Endothelial cell of umbilical vein (primary cell): Measurements from ENCODE around the gene C10orf71.

Experiments
- EZH2 ChIP-seq: IDR thresholded peaks from 2 replicates; pipeline ENCODE4 v1.6.1; 2012; ENCODE audit warnings: borderline replicate concordance, low read depth, mild to moderate bottlenecking, moderate library complexity, low read length, inconsistent platforms; ENCODE audit not compliant: severe bottlenecking
- FOS ChIP-seq: IDR thresholded peaks from 2 replicates; pipeline ENCODE4 v1.6.1; 2011; ENCODE audit warnings: mild to moderate bottlenecking, low read length, moderate library complexity, borderline replicate concordance; ENCODE audit not compliant: insufficient read depth
- POLR2A ChIP-seq: IDR thresholded peaks from 2 replicates; pipeline ENCODE4 v1.6.1; 2012; ENCODE audit warnings: low read depth, mild to moderate bottlenecking, control low read depth, low read length
- POLR2AphosphoS5 ChIP-seq: IDR thresholded peaks from 2 replicates; pipeline ENCODE4 v1.6.1; 2012; ENCODE audit warnings: low read depth, mild to moderate bottlenecking, control low read depth, low read length, moderate library complexity; ENCODE audit not compliant: insufficient read depth
- TF ChIP-seq, protein P1 (sequence below), 2 donors: IDR thresholded peaks; 1 replicate in 1 of 2; 2 replicates in 1 of 2; pipeline ENCODE4 v1.5.1; 2011; ENCODE audit warnings: low read length in 2 of 2, mild to moderate bottlenecking in 2 of 2, moderate library complexity in 2 of 2, control low read depth in 1 of 2, inconsistent platforms in 1 of 2, low read depth in 1 of 2; ENCODE audit not compliant: insufficient read depth in 1 of 2; ENCODE audit errors: extremely low read depth in 1 of 2
- TF ChIP-seq, protein P2 (sequence below): IDR thresholded peaks from 2 replicates; pipeline ENCODE4 v1.6.1; 2011; ENCODE audit not compliant: insufficient read depth, insufficient read length

DNA sequence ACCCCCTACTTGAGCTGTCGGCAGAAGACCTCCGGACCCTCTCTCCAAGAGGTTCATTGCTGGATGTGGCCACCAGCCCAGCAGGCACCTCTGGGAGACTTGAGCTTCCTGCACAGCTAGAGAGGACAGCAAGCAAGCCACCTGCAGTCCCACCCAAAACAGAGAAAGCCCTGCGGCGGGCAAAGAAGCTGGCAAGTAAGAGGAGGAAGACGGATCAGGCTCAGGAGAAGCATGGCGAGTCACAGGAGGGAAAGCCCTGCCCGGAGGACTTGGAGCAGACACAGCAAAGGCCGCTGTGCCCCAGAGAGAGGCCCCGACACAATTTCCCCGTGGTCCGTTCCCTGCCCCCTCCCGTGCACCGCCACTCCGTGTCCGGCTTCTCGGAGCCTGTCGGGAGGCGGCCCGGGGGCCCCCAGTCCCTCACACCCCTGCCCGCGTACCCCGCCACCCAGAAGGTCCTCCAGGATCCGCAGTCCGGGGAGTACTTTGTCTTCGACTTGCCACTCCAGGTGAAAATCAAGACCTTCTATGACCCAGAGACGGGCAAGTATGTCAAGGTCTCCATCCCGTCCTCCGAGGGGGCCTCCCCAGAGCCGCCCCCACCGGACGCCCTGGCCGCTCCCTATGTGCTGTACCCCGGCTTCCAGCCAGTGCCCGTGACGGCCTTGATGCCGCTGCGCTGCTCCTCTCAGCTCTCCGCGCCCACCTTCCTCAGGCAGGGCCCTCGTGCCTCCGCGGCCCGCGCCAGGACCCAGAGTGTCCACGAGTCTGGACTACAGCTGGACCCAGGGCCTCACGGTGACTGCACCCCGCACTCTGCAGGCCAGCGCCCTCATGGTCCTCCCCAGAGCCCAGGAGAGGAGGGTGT, 27.2 kb downstream of the C10orf71 start:
- no peak for TF ChIP-seq EZH2
- TF ChIP-seq, protein P1, sequence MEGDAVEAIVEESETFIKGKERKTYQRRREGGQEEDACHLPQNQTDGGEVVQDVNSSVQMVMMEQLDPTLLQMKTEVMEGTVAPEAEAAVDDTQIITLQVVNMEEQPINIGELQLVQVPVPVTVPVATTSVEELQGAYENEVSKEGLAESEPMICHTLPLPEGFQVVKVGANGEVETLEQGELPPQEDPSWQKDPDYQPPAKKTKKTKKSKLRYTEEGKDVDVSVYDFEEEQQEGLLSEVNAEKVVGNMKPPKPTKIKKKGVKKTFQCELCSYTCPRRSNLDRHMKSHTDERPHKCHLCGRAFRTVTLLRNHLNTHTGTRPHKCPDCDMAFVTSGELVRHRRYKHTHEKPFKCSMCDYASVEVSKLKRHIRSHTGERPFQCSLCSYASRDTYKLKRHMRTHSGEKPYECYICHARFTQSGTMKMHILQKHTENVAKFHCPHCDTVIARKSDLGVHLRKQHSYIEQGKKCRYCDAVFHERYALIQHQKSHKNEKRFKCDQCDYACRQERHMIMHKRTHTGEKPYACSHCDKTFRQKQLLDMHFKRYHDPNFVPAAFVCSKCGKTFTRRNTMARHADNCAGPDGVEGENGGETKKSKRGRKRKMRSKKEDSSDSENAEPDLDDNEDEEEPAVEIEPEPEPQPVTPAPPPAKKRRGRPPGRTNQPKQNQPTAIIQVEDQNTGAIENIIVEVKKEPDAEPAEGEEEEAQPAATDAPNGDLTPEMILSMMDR (IDR thresholded peaks at IDR 0.05; ENCODE audit: extremely low read depth in 1 of 2, insufficient read depth in 1 of 2, low read depth in 1 of 2, low read length in 2 of 2) = no peak
- TF ChIP-seq, protein P2, sequence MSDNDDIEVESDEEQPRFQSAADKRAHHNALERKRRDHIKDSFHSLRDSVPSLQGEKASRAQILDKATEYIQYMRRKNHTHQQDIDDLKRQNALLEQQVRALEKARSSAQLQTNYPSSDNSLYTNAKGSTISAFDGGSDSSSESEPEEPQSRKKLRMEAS = no peak
- no peak for TF ChIP-seq FOS
- no peak for TF ChIP-seq POLR2AphosphoS5
- TF ChIP-seq POLR2A = no peak
